NCI-H1092 (cell line): ENCODE results near the gene CDC6.

ENCODE experiments used
- DNase-seq: peaks from one replicate; lab custom pipeline; 2025; lab: John Stamatoyannopoulos, UW

The CDC6 gene

DNA sequence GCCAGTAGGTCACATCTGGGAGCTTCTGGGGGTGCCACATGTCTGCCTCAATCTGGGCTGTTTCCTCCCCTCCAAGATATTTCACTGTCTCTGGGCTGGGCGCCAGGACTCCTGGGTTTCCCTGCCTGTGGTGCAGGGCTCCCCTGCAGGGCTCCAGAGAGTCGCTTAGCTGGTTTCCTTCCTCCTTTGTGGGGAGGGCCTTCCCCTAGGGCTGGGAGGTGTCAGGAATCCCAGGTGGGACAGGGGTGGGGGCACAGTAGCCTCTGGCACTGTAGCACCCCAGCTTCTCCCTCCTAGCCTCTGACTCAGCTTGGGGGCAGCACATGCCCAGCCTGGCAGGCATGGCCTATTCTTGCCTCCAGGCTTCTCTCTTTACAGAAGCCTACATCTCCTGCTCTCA lies 23.9 kb downstream of the CDC6 start:
- peak; percentile 14 for DNase-seq

DNA sequence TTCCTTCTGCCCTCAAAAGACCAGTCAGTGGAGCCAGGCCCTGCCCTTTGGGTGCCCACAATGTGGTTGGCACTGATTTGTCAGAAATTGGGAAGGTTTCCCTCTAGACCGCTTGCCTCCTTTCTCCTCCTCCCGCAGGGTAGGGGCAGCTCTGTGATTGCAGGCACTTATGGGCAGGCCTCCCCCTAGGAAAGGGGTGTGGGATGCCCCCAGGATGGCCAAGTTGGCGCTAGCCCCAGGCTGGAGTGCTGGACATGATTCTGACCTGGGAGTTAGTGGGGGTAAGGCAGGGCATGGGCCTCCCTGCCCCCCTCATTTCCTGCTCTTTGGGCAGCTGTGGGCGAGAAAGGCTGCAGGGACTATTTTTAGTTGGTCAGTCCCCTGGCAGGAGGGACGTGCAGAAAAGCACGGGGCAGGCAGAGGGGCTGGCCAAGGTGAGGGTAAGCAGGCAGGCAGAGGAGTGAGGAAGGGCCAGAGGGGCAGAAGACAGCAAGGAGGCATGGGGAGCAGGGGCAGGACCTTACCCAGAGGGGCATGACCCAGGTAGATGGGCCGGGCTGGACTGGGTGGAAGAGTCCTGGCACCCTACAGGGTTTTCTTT lies 24.6 kb downstream of the CDC6 start:
- DNase-seq, result no peak

GRCh38 chr17:40312893-40313667 lies 25.4 kb downstream of the CDC6 start:
- no peak for DNase-seq

DNA sequence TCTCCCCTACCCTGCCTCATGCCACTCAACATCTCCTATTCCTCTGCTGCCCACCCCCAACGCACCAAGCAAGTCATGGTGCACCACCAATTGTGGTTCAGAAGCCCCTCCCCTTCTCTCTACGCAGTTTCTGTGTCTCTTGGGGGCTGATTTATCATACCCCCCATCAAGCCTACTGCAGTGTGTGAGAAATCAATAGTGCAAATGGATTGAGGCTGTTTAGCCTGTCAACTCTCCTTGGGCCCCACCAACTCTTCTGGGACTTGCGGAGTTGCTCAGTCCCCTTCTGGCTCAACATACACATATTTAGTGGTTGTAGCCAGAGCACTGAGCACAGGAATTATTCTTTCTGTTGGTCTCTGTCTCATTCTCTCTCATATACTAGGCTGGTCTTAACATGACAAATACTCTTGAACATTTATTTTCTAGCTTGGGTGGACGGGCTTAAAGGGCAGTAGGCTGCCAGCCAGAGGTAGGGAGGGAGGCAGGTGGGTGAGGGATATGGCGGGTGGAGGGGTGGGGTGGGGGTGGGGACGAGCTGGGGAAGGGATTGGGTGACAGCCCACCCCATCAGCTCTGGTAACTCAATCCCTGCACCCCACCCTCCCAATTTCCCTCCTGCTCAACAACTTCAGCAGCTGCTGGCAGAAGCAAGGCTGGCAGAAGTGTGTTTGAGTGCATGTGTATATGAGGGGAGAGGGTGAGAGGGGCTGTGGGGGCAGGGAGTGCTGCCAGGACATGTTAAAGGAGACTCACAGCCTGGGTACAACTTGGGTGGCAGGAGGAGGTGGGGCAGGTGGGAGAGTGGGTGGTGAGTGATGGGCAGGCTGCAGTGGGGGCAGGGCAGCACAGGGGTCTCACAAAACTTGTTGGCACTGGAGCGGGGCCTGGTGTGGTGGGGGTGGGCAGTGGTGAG lies 26.2 kb downstream of the CDC6 start:
- DNase-seq, result peak; percentile 78

- peak; percentile 71 for DNase-seq
Observed at GRCh38 chr17:40314584-40314956, 26.9 kb downstream of the CDC6 start.

DNA sequence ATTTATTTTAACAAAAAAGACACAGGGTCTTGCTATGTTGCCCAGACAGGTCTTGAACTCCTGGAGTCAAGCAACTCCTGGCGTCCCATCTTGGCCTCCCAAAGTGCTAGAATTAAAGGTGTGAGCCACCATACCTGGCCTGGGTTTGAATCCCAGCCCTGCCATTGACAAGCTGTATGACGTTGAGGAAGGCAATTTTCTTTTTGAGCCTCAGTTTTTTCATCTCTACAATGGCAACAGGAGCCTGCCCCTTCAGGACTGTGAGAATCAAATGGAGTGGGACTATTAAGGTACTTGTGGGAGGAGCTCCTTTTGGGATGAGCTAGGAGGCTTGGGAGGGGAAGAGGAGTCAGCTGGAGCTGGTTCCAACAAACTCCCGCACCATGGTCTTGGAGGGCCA lies 27.5 kb downstream of the CDC6 start:
- DNase-seq, result no peak

DNA sequence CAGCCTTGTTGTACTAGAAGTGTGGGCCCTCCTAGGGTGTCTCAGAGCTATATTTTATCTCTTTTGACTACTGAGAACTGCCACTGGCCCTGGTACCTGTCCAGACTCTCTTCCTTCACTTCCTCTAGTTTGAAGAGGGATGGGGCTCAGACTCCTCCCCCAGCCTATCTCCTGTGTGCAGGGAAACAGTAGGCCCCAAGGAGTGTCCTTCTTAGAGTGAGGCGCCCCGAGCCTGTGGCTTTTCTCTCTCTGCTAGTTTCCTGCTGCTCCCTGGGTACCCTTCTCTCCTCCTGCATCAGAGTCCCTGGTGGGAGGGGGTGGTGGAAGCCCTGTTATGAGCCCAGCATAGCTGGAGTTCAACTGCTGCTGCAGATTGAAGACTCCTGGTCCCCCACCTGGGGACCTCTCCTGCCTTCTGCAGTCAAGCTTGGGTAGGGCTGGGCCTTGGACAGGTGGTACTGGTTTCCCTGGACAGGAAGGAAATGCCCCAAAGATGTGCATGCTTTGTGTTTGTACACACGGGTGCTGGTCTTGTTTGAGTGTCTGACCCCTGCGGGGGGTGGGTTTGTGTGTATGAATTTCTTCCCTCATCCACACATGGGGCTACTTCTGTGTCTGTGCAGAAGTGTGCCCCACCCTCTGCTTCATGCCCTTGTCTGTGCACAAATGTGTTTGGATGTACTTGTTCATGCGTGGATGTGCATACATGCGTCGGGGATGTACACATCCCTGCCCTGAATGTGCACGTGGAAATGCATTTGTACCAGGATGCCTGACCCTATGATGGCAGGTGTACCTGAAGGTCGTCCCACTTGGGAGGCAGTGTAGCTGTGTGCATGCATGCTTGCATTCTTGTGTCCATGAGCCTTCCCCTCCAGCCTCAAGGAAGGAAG lies 28.2 kb downstream of the CDC6 start:
- no peak for DNase-seq

- no peak for DNase-seq
Observed at GRCh38 chr17:40316571-40317344, 29.1 kb downstream of the CDC6 start.

DNA sequence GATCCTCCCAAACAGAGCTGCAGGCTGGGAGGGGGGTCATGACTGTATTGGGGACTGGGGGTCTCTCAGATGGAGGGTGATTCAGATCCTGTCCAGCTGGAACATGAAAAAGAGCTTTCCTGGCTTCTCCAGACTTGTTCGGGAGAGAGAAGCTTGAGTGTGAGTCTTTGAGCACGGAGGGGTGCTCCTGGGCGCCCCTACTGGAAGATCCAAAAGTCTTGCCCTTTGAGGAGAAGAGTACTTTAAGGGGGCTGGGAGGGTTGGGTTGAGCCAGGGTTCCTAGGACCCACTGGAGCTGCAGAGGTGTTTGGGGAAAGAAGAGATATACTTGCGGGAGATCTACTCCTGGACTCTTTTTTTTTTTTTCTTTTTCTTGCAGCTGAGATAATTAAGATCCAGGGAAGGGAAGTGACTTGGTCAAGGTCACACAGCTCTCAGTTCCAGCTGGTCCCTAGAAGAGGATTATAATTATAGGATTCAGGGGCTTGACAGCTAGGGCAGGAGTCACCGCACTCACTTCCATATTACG lies 29.7 kb downstream of the CDC6 start:
- no peak for DNase-seq

- DNase-seq, result peak; percentile 86
Observed at GRCh38 chr17:40317880-40318829, 30.5 kb downstream of the CDC6 start.

GRCh38 chr17:40318830-40319391 lies 31.2 kb downstream of the CDC6 start:
- no peak for DNase-seq

GRCh38 chr17:40319651-40320540 lies 32.2 kb downstream of the CDC6 start:
- no peak for DNase-seq

DNA sequence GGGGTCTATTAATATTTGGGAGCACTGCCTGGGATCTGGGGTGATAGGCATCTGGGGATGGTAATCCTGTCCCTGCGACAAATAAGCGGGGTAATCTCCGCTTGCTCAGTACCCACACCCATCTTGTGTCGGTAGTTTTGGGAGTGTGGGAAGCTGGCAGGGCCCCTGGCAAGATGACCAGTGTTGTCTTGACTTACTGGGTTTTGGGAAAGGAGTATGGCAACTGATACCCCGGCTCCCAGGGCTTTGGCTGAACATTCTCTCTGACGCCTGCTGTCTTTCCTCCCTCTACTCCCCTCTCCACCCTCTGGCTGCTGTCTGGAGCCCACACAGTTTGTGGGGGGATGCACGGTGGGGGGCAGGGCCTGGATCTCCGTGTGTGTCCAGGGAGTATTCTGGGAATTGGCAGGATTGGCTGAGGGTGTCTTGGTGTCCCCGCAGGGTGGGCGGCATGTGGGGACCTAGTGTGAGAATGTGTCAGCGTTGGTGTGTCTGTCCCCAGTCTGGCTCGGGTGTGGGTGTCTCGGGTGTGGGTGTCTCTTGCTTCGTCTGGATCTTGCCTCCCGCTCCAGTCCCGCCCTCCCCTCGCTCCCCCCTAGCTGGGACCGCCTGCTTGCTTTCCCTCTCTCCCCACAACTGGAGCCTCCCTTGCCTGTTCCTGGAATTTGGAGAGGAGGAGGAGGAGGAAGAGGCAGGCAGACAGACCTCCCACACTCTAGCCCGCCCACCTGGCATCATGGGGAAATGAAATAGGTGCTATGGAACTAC lies 33.3 kb downstream of the CDC6 start:
- DNase-seq, result no peak

DNA sequence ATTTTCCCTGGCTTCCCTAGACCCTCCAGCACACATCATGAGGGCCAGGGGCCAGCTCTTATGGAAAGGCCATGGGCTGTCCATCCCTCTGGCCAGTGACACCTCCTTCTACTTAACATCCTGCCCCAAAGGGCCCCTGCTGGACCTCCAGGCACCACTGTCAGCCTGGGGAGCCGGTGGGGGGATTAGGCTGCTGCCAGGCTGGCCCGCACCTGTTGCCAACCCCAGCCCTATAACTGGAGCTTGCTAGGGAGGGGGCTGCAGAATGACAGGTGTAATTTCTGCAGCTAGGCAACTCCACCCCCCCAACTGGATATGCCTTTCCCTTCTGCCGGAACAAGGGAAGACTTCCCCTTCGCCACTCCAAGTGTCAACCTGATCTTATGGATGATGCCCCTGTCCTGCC lies 33.8 kb downstream of the CDC6 start:
- DNase-seq, result no peak

- no peak for DNase-seq
Observed at GRCh38 chr17:40321961-40322357, 34.3 kb downstream of the CDC6 start.

- no peak for DNase-seq
Observed at GRCh38 chr17:40322358-40323315, 35.0 kb downstream of the CDC6 start.
